ENCODE measurements around the gene PCYT2. TPM values are rescaled to one million over a fixed set of nuclear protein-coding genes. Genes with fewer than 3 reads are reported as not detected.

PCYT2 gene
- total RNA-seq, 1 experiment from 2014 or later = 151 TPM

DNA sequence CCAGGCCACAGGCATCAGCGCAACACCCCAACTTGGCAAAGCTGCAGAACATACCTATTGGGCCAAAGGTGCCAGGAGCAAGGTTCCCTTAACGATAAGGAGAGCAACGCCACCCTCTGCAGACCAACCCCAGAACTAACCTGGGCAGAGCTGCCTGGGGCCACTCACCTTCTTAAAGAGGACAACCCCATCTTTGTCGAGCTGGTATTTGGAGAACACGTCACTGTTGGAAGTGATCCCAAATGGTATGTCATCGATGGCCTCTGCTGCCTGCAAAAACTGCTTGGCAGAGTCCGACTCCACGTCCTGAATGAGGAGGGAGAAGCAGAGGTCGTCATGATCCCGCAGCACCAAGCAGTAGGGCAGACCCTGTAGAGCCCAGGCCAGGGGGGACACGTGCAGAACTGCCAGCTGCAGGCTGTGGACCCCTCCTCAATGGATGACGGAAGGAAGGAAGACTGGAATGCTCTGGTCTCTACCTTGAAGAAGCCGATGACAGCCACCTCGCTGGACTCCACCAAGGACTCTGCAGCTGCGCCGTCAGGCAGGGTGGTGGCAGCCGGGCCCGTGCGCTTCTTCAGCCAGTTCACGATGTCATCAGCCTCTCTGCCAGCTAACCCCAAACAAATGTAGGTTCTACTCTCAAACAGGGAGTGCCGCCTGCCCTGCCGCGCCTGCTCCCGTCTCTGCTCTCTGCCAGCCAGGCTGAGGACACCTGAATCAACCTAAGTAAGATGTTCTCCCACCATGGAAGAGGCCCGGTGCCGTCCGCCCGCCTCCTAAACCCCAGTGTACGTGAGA lies 56.0 kb downstream of the PCYT2 start:
- DNase-seq = no peak
- peaks cover 10% of the 10 kb centered on the region for H3K4me1 ChIP-seq
- CTCF ChIA-PET = interaction anchor here (0.8 kb wide), 2 partner anchors 48 to 119 kb away, joined by 3 to 6 read pairs; no protein-coding TSS in a partner anchor

DNA sequence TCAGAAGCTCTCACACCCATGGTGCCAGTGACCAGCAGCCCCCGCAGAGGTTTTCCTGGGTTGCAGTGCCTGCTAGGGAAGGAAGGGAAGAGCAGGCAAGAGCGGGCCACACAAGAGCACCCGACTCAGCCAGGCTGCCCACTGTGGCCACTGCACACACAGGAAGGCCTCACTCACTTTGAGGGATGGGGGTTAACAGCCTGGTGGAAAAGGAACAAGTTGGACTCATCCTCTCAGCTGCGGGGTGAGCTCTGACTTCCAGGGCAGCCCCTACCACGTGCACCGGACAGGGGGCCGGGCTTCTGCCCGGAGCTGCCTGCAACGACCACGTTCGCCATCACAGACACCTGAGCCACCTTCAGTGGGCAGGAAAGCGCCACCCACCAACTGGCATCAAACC lies 59.0 kb downstream of the PCYT2 start:
- Histone ChIP-seq H3K9me3 (no peaks in the 10 kb centered on the region), H3K4me1 (no peaks in the 10 kb centered on the region), H3K27me3 (replicated peaks; ENCODE audit: control insufficient read depth, insufficient read depth, low read length) (no peaks in the 10 kb centered on the region), H3K4me3 (ENCODE audit: low read depth, low read length) (no peak overlapping the region), H3K36me3 (ENCODE audit: control insufficient read depth, insufficient read depth, low read length) (peaks cover 6% of the 10 kb centered on the region)
- Mint-ChIP-seq H3K4me1 (ENCODE audit: low read depth, unreplicated experiment) (no peaks in the 10 kb centered on the region), H3K36me3 (ENCODE audit: insufficient read depth, unreplicated experiment) (peaks cover 96% of the 10 kb centered on the region), H3K4me3 (ENCODE audit: unreplicated experiment) (no peak overlapping the region), H3K27ac (ENCODE audit: unreplicated experiment) (no peak overlapping the region), H3K27me3 (ENCODE audit: insufficient read depth, unreplicated experiment) (no peaks in the 10 kb centered on the region), H3K9me3 (ENCODE audit: unreplicated experiment) (no peaks in the 10 kb centered on the region)
- intact Hi-C loops (cut with micrococcal nuclease; ENCODE audit: unreplicated experiment) = no loop called here
- no peak for TF ChIP-seq CTCF (IDR thresholded peaks at IDR 0.05; ENCODE audit: insufficient read depth in 1 of 2, low read depth in 1 of 2, low read length in 1 of 2, severe bottlenecking in 1 of 2, unreplicated experiment in 1 of 2)
- ChIA-PET CTCF (no interaction called here), POLR2A (no interaction called here)
- DNase-seq = no peak
- no TSS peak for BruUV-seq (replicated peaks)

More for the DNA sequence above, 56.0 kb downstream of the PCYT2 start:
- Mint-ChIP-seq H3K27me3 (ENCODE audit: insufficient read depth, unreplicated experiment) (no peaks in the 10 kb centered on the region), H3K27ac (ENCODE audit: unreplicated experiment) (no peak overlapping the region), H3K9me3 (ENCODE audit: unreplicated experiment) (no peaks in the 10 kb centered on the region), H3K4me1 (ENCODE audit: low read depth, unreplicated experiment) (peaks cover 7% of the 10 kb centered on the region), H3K4me3 (ENCODE audit: unreplicated experiment) (no peak overlapping the region), H3K36me3 (ENCODE audit: insufficient read depth, unreplicated experiment) (peaks cover 100% of the 10 kb centered on the region)
- no TSS peak for BruUV-seq (replicated peaks)
- intact Hi-C loops (cut with micrococcal nuclease; ENCODE audit: unreplicated experiment) = no loop called here
- Histone ChIP-seq H3K9me3 (no peaks in the 10 kb centered on the region), H3K36me3 (ENCODE audit: control insufficient read depth, insufficient read depth, low read length) (peaks cover 11% of the 10 kb centered on the region), H3K27me3 (replicated peaks; ENCODE audit: control insufficient read depth, insufficient read depth, low read length) (no peaks in the 10 kb centered on the region), H3K4me3 (ENCODE audit: low read depth, low read length) (no peak overlapping the region)
- POLR2A ChIA-PET = interaction anchor here (0.6 to 0.7 kb wide), 4 partner anchors 30 to 299 kb away, joined by 3 to 6 read pairs (median 4); partner anchors contain the start of gene PCYT2
- peak in 1 of 2 experiments; percentile 33 for TF ChIP-seq CTCF (IDR thresholded peaks at IDR 0.05; ENCODE audit: insufficient read depth in 1 of 2, low read depth in 1 of 2, low read length in 1 of 2, severe bottlenecking in 1 of 2, unreplicated experiment in 1 of 2)

- no peak for DNase-seq
- H3K4me3 ChIP-seq (ENCODE audit: low read depth, low read length) = no peak overlapping the region
- ChIA-PET POLR2A (no interaction called here), CTCF (interaction anchor here (0.7 kb wide), 1 partner anchor 1156 kb away, joined by 3 read pairs; no protein-coding TSS in a partner anchor)
- no peaks in the 10 kb centered on the region for H3K9me3 ChIP-seq
- Mint-ChIP-seq H3K27ac (ENCODE audit: unreplicated experiment) (no peak overlapping the region), H3K36me3 (ENCODE audit: insufficient read depth, unreplicated experiment) (peaks cover 96% of the 10 kb centered on the region), H3K9me3 (ENCODE audit: unreplicated experiment) (no peaks in the 10 kb centered on the region), H3K4me1 (ENCODE audit: low read depth, unreplicated experiment) (no peaks in the 10 kb centered on the region), H3K4me3 (ENCODE audit: unreplicated experiment) (no peak overlapping the region), H3K27me3 (ENCODE audit: insufficient read depth, unreplicated experiment) (no peaks in the 10 kb centered on the region)
- intact Hi-C loops (cut with micrococcal nuclease; ENCODE audit: unreplicated experiment) = no loop called here
- no peaks in the 10 kb centered on the region for H3K4me1 ChIP-seq
- peaks cover 6% of the 10 kb centered on the region for H3K36me3 ChIP-seq (ENCODE audit: control insufficient read depth, insufficient read depth, low read length)
- no TSS peak for BruUV-seq (replicated peaks)
- no peaks in the 10 kb centered on the region for H3K27me3 ChIP-seq (replicated peaks; ENCODE audit: control insufficient read depth, insufficient read depth, low read length)
- TF ChIP-seq CTCF (IDR thresholded peaks at IDR 0.05; ENCODE audit: insufficient read depth in 1 of 2, low read depth in 1 of 2, low read length in 1 of 2, severe bottlenecking in 1 of 2, unreplicated experiment in 1 of 2) = no peak
Measured at GRCh38 chr17:81851423-81851822, 59.8 kb downstream of the PCYT2 start.

Other genes starting within 250 kb of the PCYT2 start
- gene OXLD1, start 244.8 kb downstream of the PCYT2 start, total RNA-seq (2022) = 32.4 and 37.0 TPM in 2 replicates
- 49.0 and 50.5 TPM in 2 replicates for gene CCDC137, start 244.7 kb downstream of the PCYT2 start, total RNA-seq (2022)
- gene ARL16, start 227.6 kb downstream of the PCYT2 start, total RNA-seq (2022) = 45.1 and 49.8 TPM in 2 replicates
- 176 and 178 TPM in 2 replicates for gene HGS, start 227.4 kb downstream of the PCYT2 start, total RNA-seq (2022)
- gene MRPL12, start 208.0 kb downstream of the PCYT2 start, total RNA-seq (2022) = 164 and 176 TPM in 2 replicates
- 49.5 and 54.8 TPM in 2 replicates for gene SLC25A10, start 199.1 kb downstream of the PCYT2 start, total RNA-seq (2022)
- gene GCGR, start 107.2 kb downstream of the PCYT2 start, total RNA-seq (2022) = 0.91 and 1.0 TPM in 2 replicates
- gene MCRIP1, start 78.1 kb downstream of the PCYT2 start, total RNA-seq (2022) = 59.7 and 60.0 TPM in 2 replicates
- gene PPP1R27, start 76.3 kb downstream of the PCYT2 start, total RNA-seq (2022) = 0.93 TPM in 1 of 2 replicates, not detected in the other
- gene P4HB, start 50.9 kb downstream of the PCYT2 start, total RNA-seq (2022) = 895 and 958 TPM in 2 replicates
- gene ARHGDIA, start 40.1 kb downstream of the PCYT2 start, total RNA-seq (2022) = 253 and 292 TPM in 2 replicates
- 248 and 252 TPM in 2 replicates for gene ALYREF, start 19.8 kb downstream of the PCYT2 start, total RNA-seq (2022)
- gene ANAPC11, start 19.7 kb downstream of the PCYT2 start, total RNA-seq (2022) = 133 and 140 TPM in 2 replicates
- 0.37 and 0.68 TPM in 2 replicates for gene NPB, start 9.2 kb downstream of the PCYT2 start, total RNA-seq (2022)
- gene SIRT7, start 6.8 kb upstream of the PCYT2 start, total RNA-seq (2022) = 55.6 and 57.4 TPM in 2 replicates
- 28.9 and 29.1 TPM in 2 replicates for gene MAFG, start 16.3 kb upstream of the PCYT2 start, total RNA-seq (2022)
- gene PYCR1, start 25.9 kb upstream of the PCYT2 start, total RNA-seq (2022) = 200 and 203 TPM in 2 replicates
- not detected in 2 replicates for gene MYADML2, start 35.8 kb upstream of the PCYT2 start, total RNA-seq (2022)
- gene NOTUM, start 49.8 kb upstream of the PCYT2 start, total RNA-seq (2022) = 11.1 and 13.0 TPM in 2 replicates
- gene ASPSCR1, start 66.2 kb upstream of the PCYT2 start, total RNA-seq (2022) = 58.0 and 59.2 TPM in 2 replicates
- gene CENPX, start 111.5 kb upstream of the PCYT2 start, total RNA-seq (2022) = 85.3 and 94.9 TPM in 2 replicates
- 33.2 and 38.2 TPM in 2 replicates for gene LRRC45, start 111.9 kb upstream of the PCYT2 start, total RNA-seq (2022)
- gene RAC3, start 120.3 kb upstream of the PCYT2 start, total RNA-seq (2022) = 94.5 and 96.7 TPM in 2 replicates
- 197 and 208 TPM in 2 replicates for gene DCXR, start 126.3 kb upstream of the PCYT2 start, total RNA-seq (2022)
- gene RFNG, start 140.4 kb upstream of the PCYT2 start, total RNA-seq (2022) = 33.0 and 35.5 TPM in 2 replicates
- gene GPS1, start 140.5 kb upstream of the PCYT2 start, total RNA-seq (2022) = 185 and 195 TPM in 2 replicates
- gene DUS1L, start 154.4 kb upstream of the PCYT2 start, total RNA-seq (2022) = 129 TPM in 2 replicates
- gene FASN, start 186.8 kb upstream of the PCYT2 start, total RNA-seq (2022) = 330 and 359 TPM in 2 replicates

Measured in Caco-2 (cell line).